ENCODE results near the gene STAT5B.
"Not testable (repeated sequence)": the region's sequence is repeated elsewhere in the genome, so short reads cannot be mapped to it uniquely, and the experiment has no call there.

Gene STAT5B

DNA sequence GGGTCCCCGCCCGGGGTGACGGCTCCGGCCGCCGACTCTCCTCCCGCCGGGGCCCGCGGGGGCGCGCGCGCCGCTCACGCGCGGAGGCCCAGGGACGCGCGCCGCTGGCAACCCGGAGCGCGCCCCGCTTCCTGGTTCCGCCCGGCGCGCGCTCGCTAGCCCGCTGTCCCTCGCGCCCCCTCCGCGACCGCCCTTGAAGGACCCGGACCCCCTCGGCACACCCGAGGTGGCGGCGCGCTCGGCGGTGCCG, at the start of gene STAT5B:
Gene STAT5B, minus strand, starts transcription at position 33 of the 250 bp plus-strand sequence. CDS start 44,264 bp downstream, outside the sequence.
- peak; percentile 43 for DNase-seq (ENCODE audit: low read depth)

- no peak for DNase-seq (ENCODE audit: low read depth)
Measured at GRCh38 chr17:42325026-42325425, 48.8 kb upstream of the STAT5B start.

- DNase-seq (ENCODE audit: low read depth) = no peak
Measured at GRCh38 chr17:42323268-42323773, 47.1 kb upstream of the STAT5B start.

GRCh38 chr17:42322382-42323267, 46.4 kb upstream of the STAT5B start:
- DNase-seq (ENCODE audit: low read depth) = peak; percentile 96

- DNase-seq (ENCODE audit: low read depth) = no peak
Measured at GRCh38 chr17:42321555-42321954, 45.4 kb upstream of the STAT5B start.

DNA sequence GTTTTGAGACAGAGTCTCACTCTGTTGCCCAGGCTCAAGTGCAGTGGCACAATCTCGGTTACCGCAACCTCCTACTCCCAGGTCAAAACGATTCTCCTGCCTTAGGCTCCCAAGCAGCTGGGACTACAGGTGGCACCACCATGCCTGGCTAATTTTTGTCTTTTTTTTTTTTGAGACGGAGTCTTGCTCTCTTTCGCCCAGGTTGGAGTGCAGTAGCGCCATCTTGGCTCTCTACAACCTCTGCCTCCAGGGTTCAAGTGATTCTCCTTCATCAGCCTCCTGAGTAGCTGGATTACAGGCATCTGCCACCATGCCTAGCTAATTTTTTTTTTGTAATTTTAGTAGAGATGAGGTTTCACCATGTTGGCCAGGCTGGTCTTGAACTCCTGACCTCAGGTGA, 41.8 kb upstream of the STAT5B start:
- DNase-seq (ENCODE audit: low read depth) = not testable (repeated sequence)

GRCh38 chr17:42317266-42317845, 41.2 kb upstream of the STAT5B start:
- no peak for DNase-seq (ENCODE audit: low read depth)

- no peak for DNase-seq (ENCODE audit: low read depth)
Measured at GRCh38 chr17:42316755-42317154, 40.6 kb upstream of the STAT5B start.

- DNase-seq (ENCODE audit: low read depth) = no peak
Measured at GRCh38 chr17:42315402-42316156, 39.4 kb upstream of the STAT5B start.

GRCh38 chr17:42313773-42314566, 37.8 kb upstream of the STAT5B start:
- no peak for DNase-seq (ENCODE audit: low read depth)

DNA sequence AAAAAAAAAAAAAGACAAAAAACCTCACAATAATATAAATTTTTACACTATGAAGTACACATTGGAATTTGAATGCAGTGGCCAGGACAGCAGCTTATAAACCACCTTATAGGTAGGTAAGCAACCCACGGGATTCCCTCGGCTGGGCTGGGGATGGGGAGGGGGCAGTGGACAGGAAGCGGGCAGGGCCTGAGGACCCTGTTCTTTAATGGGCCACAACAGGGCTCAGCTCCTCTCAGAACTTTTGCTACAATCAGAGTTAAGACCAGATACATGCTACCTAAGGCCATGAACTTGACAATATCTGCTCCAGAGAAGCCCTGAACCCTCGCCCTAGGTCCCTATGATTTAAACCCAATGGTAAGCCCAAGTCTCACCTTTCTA, 37.2 kb upstream of the STAT5B start:
- DNase-seq (ENCODE audit: low read depth) = no peak

- peak; percentile 54 for DNase-seq (ENCODE audit: low read depth)
Measured at GRCh38 chr17:42312285-42313130, 36.3 kb upstream of the STAT5B start.

DNA sequence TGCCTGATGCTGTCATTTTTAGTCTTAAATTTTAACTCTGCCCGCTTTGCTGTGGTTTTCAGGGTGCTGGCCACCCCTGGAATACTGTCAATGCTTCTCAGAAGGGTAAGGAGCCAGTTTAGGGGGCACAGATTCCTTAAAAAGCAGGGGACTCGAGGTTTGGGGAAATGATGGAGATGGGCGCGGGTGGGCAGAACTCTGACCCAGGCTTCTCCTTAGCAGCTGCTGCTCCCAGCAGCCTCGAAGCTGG, 35.8 kb upstream of the STAT5B start:
- DNase-seq (ENCODE audit: low read depth) = no peak

DNA sequence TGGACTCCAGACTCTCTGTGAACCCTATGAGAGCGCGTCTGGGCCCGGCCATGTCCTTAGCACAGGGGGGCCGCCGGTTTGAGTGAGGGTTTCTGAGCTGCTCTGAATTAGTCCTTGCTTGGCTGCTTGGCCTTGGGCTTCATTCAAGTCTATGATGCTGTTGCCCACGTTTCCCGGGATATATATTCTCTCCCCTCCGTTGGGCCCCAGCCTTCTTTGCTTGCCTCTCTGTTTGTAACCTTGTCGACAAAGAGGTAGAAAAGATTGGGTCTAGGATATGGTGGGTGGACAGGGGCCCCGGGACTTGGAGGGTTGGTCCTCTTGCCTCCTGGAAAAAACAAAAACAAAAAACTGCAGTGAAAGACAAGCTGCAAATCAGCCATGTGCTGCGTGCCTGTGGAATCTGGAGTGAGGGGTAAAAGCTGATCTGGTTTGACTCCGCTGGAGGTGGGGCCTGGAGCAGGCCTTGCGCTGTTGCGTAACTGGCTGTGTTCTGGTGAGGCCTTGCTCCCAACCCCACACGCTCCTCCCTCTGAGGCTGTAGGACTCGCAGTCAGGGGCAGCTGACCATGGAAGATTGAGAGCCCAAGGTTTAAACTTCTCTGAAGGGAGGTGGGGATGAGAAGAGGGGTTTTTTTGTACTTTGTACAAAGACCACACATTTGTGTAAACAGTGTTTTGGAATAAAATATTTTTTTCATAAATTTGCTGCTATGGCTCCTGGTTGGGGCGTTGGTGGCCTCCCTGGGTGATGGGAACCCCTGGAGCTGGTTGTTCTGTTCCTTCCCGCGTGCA, 35.2 kb upstream of the STAT5B start:
- DNase-seq (ENCODE audit: low read depth) = no peak

- no peak for DNase-seq (ENCODE audit: low read depth)
Measured at GRCh38 chr17:42310787-42311215, 34.6 kb upstream of the STAT5B start.

GRCh38 chr17:42309986-42310786, 34.0 kb upstream of the STAT5B start:
- DNase-seq (ENCODE audit: low read depth) = no peak

GRCh38 chr17:42309142-42309541, 33.0 kb upstream of the STAT5B start:
- no peak for DNase-seq (ENCODE audit: low read depth)

- no peak for DNase-seq (ENCODE audit: low read depth)
Measured at GRCh38 chr17:42308446-42308845, 32.3 kb upstream of the STAT5B start.

- no peak for DNase-seq (ENCODE audit: low read depth)
Measured at GRCh38 chr17:42307362-42307927, 31.3 kb upstream of the STAT5B start.

DNA sequence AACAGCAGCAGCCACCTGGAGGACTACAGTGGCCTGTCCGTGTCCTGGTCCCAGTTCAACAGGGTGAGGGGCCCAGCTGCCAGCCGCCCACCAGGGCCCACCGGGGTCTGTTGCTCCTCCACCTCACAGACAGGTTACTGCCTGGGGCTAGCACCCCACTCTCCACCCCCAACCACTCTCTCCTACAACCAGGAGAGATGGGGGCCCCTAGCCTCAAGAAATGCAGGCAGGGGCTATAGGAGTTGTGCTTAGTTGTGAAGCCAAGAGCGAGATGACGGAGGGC, 30.1 kb upstream of the STAT5B start:
- DNase-seq (ENCODE audit: low read depth) = no peak
